Measurements from ENCODE around the gene ACTR3C.
A peak's percentile ranks its signal among the peaks of the same experiment; 100 is the strongest.
"Not testable (repeated sequence)": the region's sequence is repeated elsewhere in the genome, so short reads cannot be mapped to it uniquely, and the experiment has no call there.

Gene ACTR3C

DNA sequence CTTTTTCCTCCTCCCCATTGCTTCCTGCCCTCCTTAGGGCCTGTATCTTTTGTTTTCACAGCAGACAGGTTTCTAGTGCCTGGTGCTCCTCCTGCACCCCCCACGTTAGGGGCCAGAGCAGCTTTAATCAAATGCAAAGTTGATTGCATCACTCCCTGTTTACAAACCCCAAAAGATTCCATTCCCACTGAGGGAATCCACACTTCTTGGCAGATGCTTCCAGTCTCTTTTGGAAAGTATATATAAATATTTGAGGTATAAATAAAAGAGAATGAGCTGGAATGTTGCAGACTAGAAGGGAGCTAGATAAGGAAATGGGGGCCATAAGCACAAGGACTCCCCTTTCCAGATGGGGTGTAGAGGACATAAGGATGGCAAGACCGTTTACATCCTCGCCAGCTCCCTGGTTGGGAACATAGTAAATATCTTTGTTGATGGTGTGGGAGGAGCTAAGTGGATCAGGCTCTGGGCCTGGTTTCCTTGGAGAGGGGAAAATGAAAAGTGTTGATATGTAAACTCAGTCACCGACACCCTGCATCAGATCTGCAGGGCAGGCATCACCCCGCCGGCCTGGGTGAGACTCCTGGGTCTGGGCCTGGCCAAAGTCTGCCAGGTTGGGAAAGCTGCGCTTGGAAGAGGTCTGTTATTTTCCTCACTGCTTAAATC lies 11.9 kb upstream of the ACTR3C start:
- DNase-seq (ENCODE audit: low spot score) = peak; percentile 85

DNA sequence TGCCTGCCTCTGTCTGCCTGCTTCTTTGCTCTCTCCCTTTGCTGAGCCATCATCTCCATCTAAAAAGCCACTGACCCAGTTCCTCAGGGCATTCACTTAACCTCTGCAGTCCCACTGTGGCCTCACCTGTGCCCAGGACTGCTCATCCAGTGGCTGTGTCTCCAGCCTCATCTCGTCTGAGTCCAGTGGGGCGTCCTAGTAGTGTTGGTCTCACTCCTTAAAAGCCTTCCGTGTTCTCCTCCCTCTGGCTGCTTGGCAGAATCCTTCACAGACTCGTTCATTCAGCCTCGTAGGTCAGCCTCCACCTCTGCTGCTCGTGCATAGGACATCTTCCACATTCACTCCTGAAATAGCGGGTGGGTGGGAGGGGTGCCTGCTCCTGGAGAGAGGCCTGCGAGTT lies 10.8 kb upstream of the ACTR3C start:
- DNase-seq (ENCODE audit: low spot score) = no peak

- DNase-seq (ENCODE audit: low spot score) = no peak
Observed at GRCh38 chr7:150333659-150334058, 10.3 kb upstream of the ACTR3C start.

GRCh38 chr7:150332852-150333635 lies 9.7 kb upstream of the ACTR3C start:
- no peak for DNase-seq (ENCODE audit: low spot score)

DNA sequence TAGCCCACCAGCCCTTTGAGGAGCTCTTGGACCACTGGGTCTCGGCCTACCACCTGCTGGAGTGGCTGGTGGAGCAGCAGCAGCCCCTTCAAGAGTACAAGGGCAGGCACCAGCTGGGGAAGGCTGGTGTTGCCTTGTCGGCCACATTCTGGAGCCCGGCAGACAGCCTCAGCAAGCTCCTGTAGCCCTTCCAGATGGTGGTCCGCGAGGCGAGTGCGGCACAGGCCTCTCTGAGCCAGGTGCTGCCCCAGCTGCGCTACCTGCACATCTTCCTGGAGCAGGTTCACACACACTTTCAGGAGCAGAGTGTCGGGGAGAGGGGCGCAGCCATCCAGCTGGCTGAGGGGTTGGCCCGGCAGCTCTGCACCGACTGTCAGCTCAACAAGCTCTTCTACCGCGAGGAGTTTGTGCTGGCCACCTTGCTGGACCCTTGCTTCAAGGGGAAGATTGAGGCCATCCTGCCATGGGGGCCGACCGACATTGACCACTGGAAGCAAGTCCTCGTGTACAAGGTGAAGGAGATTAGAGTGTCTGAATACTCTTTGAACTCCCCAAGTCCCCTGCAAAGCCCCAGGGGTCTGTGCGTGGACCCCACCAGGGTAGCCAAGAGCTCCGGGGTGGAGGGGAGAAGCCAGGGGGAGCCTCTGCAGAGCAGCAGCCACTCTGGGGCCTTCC lies 7.0 kb upstream of the ACTR3C start:
- no peak for DNase-seq (ENCODE audit: low spot score)

DNA sequence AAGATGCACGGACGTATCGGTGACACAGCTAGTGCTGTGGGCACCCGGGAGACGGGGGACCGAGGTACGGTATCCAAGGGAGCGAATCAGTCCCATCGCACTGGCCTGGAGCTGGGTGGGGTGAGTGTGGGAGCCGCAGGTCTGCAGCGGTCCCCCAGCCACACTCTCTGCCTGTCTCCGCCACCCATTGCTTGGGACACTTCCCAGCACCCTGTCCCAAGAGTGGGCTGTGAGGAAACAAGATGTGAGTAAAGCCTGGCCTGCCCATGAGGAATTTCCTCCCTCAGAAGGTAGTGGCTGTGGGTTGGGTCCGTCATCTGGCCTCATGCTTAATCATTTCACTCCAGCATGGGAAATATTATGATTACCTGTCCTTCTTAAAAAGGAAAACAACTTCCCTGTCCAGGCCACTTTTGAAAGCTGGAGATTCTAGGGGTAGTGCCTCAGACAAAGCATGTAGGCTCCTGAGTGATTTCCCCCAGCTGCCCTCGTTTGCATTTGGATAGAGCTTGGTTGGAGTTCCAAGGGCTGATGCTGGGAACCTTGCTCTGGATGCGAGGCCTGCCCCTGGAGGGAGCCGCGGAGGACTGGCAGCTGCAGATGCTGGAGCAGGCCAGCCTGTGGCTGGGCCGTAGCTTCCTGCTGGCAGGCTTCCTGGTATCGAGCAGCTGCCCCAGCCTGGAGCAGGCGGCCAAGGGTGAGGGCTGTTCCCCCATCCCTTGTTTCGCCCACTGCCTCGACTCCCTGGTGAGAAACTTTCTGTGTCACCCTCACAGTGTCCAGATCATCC lies 6.2 kb upstream of the ACTR3C start:
- DNase-seq (ENCODE audit: low spot score) = no peak

GRCh38 chr7:150327308-150327707 lies 4.0 kb upstream of the ACTR3C start:
- DNase-seq (ENCODE audit: low spot score) = no peak

DNA sequence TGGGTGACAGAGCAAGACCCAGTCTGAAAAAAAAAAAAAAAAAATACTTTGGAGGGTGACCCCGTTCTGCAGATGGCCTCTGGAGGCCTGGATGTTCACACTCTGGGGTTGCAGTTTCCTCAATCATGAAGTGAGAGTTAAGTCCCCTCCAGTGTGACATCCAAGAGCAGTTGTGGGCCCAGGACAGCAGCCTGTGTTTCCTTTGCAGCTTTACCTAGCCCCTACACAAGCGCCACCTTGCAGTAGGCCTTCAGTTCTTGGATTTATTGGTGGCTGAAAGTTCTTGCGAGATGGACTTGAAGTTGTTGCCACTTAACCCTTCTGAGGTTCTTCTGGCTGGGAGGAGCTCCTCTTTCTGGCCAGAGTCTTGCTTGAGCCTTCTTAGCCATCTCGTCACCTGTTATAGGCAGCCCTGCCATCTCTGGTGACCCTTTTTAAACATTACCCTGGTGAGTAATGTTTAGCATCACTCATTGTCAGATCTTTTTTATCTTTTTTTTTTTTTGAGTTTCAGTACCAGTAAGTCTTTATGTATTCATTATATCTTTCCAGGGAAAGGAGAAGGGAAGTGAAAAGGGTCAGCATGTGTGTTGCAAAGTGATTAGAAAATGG lies 3.4 kb upstream of the ACTR3C start:
- DNase-seq (ENCODE audit: low spot score) = no peak

GRCh38 chr7:150325901-150326300 lies 2.6 kb upstream of the ACTR3C start:
- no peak for DNase-seq (ENCODE audit: low spot score)

DNA sequence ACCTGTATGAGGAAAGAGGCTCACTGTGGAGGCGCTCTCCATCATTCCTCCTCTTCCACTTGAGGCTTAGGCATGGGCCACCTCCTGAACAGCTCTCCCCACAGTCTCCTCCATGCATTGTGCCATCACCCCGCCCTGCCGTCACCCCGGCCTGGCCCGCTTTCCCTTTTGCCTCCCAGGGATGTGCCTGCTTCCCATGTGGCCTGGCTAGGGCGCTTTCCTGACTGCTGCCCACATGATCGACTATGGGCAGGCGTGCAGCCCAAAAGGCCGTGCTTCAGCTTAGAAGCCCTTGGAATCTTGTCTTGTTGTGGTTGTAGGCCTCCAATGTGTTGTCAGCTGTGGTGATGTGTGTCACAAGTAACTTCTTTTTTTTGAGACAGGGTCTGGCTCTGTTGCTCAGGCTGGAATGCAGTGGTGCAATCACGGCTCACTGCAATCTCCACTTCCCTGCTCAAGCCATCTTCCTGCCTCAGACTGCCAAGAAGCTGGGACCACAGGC lies 1.8 kb upstream of the ACTR3C start:
- DNase-seq (ENCODE audit: low spot score) = peak; percentile 45

DNA sequence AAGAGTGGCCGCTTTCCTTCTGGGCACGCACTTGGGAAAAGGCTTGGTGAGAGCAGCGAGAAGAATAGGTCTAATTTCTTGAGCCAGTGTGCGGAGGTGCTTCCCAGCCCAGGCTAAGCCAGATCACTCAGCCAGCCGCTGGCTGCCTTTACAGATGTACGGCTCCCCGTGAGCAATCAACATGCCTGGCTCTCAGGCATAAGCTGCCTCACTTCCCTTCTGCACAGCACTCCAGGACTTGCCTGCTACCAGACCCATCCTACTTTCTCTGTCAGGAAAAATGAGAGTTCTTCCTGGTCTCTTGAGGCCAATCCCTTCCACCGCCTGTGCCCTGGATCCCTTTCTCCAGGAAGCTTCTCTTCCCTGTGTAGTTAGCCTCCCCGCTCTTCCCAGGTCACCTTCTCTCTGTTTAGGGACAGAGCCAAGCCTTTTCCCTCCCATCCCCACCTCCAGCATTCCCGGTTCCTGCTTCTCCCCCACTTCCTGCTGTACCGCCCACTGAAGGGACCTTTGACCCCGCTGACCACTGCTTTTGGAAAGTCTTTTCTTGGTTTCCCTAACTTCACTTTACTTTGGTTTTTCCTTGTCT lies 1.1 kb upstream of the ACTR3C start:
- DNase-seq (ENCODE audit: low spot score) = no peak

- no peak for DNase-seq (ENCODE audit: low spot score)
Observed at GRCh38 chr7:150323682-150324372, 482 bp upstream of the ACTR3C start.

- no peak for DNase-seq (ENCODE audit: low spot score)
Observed at GRCh38 chr7:150322114-150322832, 1.1 kb downstream of the ACTR3C start.

DNA sequence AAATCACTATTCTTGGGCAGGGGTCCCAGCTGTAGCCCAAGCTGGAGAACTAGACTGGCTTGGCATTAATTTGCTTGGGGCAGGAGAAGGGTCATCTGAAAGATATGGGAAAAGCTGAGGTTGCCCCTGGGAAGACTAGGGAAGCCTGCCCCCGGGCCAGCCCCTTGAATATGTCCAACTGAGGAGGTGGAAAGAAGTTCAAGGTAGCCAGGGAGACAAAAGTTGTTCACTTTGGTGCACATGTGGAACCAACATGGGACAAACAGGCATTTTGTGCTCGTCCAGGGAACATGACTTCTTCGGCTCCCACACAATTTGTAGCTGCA lies 1.6 kb downstream of the ACTR3C start:
- DNase-seq (ENCODE audit: low spot score) = no peak

- no peak for DNase-seq (ENCODE audit: low spot score)
Observed at GRCh38 chr7:150317748-150318444, 5.4 kb downstream of the ACTR3C start.

DNA sequence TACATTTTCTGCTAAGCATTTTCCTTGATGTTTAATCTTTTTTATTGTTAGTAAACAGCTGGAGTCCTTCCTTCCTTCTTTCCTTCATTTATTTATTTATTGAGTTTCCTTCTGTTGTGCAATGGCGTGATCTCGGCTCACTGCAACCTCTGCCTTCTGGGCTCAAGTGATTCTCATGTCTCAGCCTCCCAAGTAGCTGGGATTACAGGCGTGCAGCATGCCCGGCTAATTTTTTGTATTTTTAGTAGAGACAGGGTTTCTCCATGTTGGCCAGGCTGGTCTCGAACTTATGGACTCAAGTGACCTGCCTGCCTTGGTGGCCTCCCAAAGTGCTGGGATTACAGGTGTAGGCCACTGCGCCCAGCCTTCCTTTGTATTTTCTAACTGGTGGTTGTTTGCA lies 6.4 kb downstream of the ACTR3C start:
- not testable (repeated sequence) for DNase-seq (ENCODE audit: low spot score)

DNA sequence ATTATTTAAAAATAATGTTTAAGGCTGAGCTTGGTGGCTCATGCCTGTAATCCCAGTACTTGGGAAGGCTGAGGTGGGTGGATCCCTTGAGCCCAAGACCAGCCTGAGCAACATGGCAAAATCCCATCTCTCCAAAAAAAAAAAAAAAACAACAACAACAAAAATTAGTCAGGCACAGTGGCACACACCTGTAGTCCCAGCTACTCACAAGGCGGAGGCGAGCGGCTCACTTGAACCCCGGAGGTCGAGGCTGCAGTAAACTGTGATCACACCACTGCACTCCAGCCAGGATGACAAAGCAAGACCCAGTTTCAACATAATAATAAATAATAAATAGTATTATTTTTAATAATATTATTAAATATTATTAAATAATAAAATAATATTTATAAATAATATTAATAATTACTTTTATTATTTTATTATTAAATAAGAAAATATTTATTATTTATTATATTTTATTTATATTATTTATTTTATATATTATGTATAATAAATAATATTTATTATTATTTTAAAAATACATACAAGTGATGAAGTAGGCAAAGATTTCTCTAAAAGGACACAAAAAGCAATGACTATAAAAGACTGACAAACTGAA lies 8.6 kb downstream of the ACTR3C start:
- no peak for DNase-seq (ENCODE audit: low spot score)

DNA sequence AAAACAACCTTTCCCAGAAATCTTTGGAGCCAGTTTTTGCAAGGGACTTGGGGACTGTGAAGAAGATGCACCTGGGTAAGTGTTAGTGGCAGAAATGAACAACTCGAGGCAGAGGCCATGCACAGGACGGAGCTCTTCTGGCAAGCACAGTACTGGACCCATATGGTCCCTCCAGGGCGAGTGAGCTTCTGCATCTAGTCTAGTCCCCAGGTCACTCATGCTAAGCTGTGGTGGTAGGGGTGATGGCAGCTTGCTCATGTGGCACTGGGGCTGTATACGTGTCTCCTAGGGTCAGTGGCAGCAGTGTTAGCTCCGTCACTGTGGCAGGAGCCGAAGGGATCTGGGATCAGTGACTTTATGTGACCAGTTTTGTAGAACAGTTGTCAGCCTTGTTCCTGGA lies 9.5 kb downstream of the ACTR3C start:
- no peak for DNase-seq (ENCODE audit: low spot score)

DNA sequence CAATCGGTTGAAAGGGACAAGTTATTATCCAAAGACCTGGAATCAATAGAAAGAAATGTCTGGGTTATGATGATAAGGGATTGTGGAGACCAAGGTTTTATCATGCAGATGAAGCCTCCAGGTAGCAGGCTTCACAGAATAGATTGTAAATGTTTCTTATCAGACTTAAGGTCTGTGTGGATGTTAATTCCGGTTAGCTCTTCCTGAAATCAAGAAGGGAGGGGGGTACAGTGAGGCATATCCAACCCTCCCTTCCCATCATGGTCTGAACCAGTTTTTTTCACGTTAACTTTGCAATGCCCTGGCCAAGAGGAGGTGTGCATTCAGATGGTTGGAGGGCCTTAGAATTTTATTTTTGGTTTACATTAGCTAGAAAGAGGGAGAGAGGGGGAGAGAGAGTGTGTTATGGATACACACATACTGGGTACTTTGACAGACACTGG lies 10.0 kb downstream of the ACTR3C start:
- DNase-seq (ENCODE audit: low spot score) = no peak
